GM23338 (cell line): Measurements from ENCODE around the gene PPP2R3B. TPM values are rescaled to one million over a fixed set of nuclear protein-coding genes. Genes with fewer than 3 reads are reported as not detected.

Experiments
- ATAC-seq: fragments of 200-7000 bp; cut with Tn5 transposase; 3 replicates; pipeline ENCODE4 v1.9.1; 2020
- DNase-seq: peaks from one replicate; pipeline ENCODE4 v3.0.0-alpha.2; 2015; ENCODE audit warnings: low spot score
- H2AFZ ChIP-seq: fragments of 200-600 bp; sonication (generic); 2 replicates; pipeline ENCODE4 v1.8.0; 2016; ENCODE audit warnings: antibody characterized with exemption, mild to moderate bottlenecking, moderate library complexity
- H3F3A ChIP-seq: fragments of 200-600 bp; sonication (generic); replicated peaks from 2 replicates; pipeline ENCODE4 v1.8.0; 2017; ENCODE audit warnings: antibody characterized with exemption, mixed run types, low read depth
- H3K27ac ChIP-seq: fragments of 200-600 bp; sonication (generic); 2 replicates; pipeline ENCODE4 v1.6.1; 2016; ENCODE audit warnings: low read depth
- H3K27me3 ChIP-seq: fragments of 200-600 bp; sonication (generic); 2 replicates; pipeline ENCODE4 v1.8.0; 2016; ENCODE audit warnings: mild to moderate bottlenecking, mixed run types, moderate library complexity; ENCODE audit not compliant: insufficient read depth
- H3K36me3 ChIP-seq: fragments of 200-600 bp; sonication (generic); 2 replicates; pipeline ENCODE4 v1.8.0; 2016; ENCODE audit warnings: mild to moderate bottlenecking; ENCODE audit not compliant: insufficient read depth
- H3K4me1 ChIP-seq: fragments of 200-600 bp; sonication (generic); 2 replicates; pipeline ENCODE4 v1.8.0; 2016; ENCODE audit warnings: mild to moderate bottlenecking, moderate library complexity; ENCODE audit not compliant: insufficient read depth
- H3K4me2 ChIP-seq: fragments of 200-600 bp; sonication (generic); 2 replicates; pipeline ENCODE4 v1.7.1; 2017; ENCODE audit warnings: mixed run types
- H3K4me3 ChIP-seq: fragments of 200-600 bp; sonication (generic); 2 replicates; pipeline ENCODE4 v1.6.1; 2016; ENCODE audit warnings: mixed run types
- H3K79me2 ChIP-seq: fragments of 200-600 bp; sonication (generic); replicated peaks from 2 replicates; pipeline ENCODE4 v1.8.0; 2017; ENCODE audit warnings: mild to moderate bottlenecking; ENCODE audit not compliant: insufficient read depth
- H3K9me2 ChIP-seq: fragments of 200-600 bp; sonication (generic); 2 replicates; pipeline ENCODE4 v1.8.0; 2017; ENCODE audit not compliant: insufficient read depth
- H4K20me1 ChIP-seq: fragments of 200-600 bp; sonication (generic); replicated peaks from 2 replicates; pipeline ENCODE4 v1.8.0; 2017; ENCODE audit warnings: mild to moderate bottlenecking; ENCODE audit not compliant: insufficient read depth
- H3K27ac Mint-ChIP-seq: 2 replicates; pipeline ENCODE4 v1.8.0; 2020; ENCODE audit warnings: inconsistent platforms, mild to moderate bottlenecking, moderate library complexity, mixed read lengths
- H3K27me3 Mint-ChIP-seq: 3 replicates; pipeline ENCODE4 v1.8.0; 2022; ENCODE audit warnings: low read depth, mild to moderate bottlenecking, moderate library complexity, mixed read lengths, inconsistent platforms; ENCODE audit not compliant: insufficient read depth, poor library complexity
- H3K36me3 Mint-ChIP-seq: 3 replicates; pipeline ENCODE4 v1.8.0; 2021; ENCODE audit warnings: low read depth, mild to moderate bottlenecking, inconsistent platforms, moderate library complexity, mixed read lengths
- H3K4me1 Mint-ChIP-seq: 3 replicates; pipeline ENCODE4 v1.8.0; 2020; ENCODE audit warnings: mild to moderate bottlenecking, inconsistent platforms, mixed read lengths
- H3K4me3 Mint-ChIP-seq: 3 replicates; pipeline ENCODE4 v1.8.0; 2021; ENCODE audit warnings: moderate library complexity, mild to moderate bottlenecking, inconsistent platforms, mixed read lengths
- H3K9me3 Mint-ChIP-seq: 3 replicates; pipeline ENCODE4 v1.8.0; 2020; ENCODE audit warnings: moderate library complexity, mild to moderate bottlenecking, inconsistent platforms, mixed read lengths
- CREB1 ChIP-seq: fragments of 250-450 bp; sonication (Bioruptor Pico); IDR thresholded peaks from 2 replicates; pipeline ENCODE4 v1.5.0; 2020; ENCODE audit warnings: low read depth, mild to moderate bottlenecking, moderate library complexity
- ETS1 ChIP-seq: IDR thresholded peaks from 2 replicates; pipeline ENCODE4 v1.6.1; 2016; ENCODE audit warnings: antibody characterized with exemption
- EZH2 ChIP-seq: fragments of 200-600 bp; sonication (generic); IDR thresholded peaks from one replicate; pipeline ENCODE4 v1.8.0; 2017; ENCODE audit warnings: antibody characterized with exemption, mild to moderate bottlenecking, low read depth; ENCODE audit not compliant: unreplicated experiment
- EZH2phosphoT487 ChIP-seq: fragments of 200-600 bp; sonication (generic); IDR thresholded peaks from one replicate; pipeline ENCODE4 v1.8.1; 2018; ENCODE audit warnings: antibody characterized with exemption; ENCODE audit not compliant: unreplicated experiment
- JUNB ChIP-seq: IDR thresholded peaks from one replicate; pipeline ENCODE4 v1.6.1; 2016; ENCODE audit warnings: antibody characterized with exemption; ENCODE audit not compliant: unreplicated experiment
- NANOG ChIP-seq: IDR thresholded peaks from 2 replicates; pipeline ENCODE4 v1.6.1; 2016; ENCODE audit warnings: antibody characterized with exemption, borderline replicate concordance
- POLR2AphosphoS5 ChIP-seq: IDR thresholded peaks from 2 replicates; pipeline ENCODE4 v1.6.1; 2016; ENCODE audit warnings: antibody characterized with exemption, low read depth
- STAT1 ChIP-seq: IDR thresholded peaks from one replicate; pipeline ENCODE4 v1.6.1; 2016; ENCODE audit warnings: antibody characterized with exemption; ENCODE audit not compliant: unreplicated experiment
- ZNF114 ChIP-seq: fragments of 250-450 bp; sonication (Bioruptor Pico); IDR thresholded peaks from 2 replicates; pipeline ENCODE4 v1.5.0; 2020; ENCODE audit warnings: mild to moderate bottlenecking, moderate library complexity
- ZNF331 ChIP-seq: fragments of 250-450 bp; sonication (Bioruptor Pico); IDR thresholded peaks from 2 replicates; pipeline ENCODE4 v1.5.0; 2020; ENCODE audit warnings: low read depth, mild to moderate bottlenecking, moderate library complexity
- polyA plus RNA-seq: library from polyadenylated mRNA; unstranded; fragments of >200 nt; fragmentation: Nextera tagmentation; extraction: Ambion mirVana; gene quantifications from 2 replicates; pipeline ENCODE4 v1.2.1, GENCODE V29; 2016
- total RNA-seq: library from RNA; depleted of rRNA; stranded (reverse); fragments of >200 nt; shearing (Covaris generic); gene quantifications from 2 replicates; pipeline ENCODE4 v1.2.3, GENCODE V29; 2014
- TF ChIP-seq, protein P1 (sequence below), 2 experiments: fragments of 200-600 bp in 1 of 2; sonication (generic) in 1 of 2; conservative IDR thresholded peaks; 2 replicates each; pipeline versions ENCODE4 v1.5.1 to v1.6.1; 2016 to 2017; ENCODE audit warnings: antibody characterized with exemption in 2 of 2, low read depth in 2 of 2, mild to moderate bottlenecking in 2 of 2, moderate library complexity in 1 of 2
- TF ChIP-seq, protein P2 (sequence below): IDR thresholded peaks from one replicate; pipeline ENCODE4 v1.6.1; 2018; ENCODE audit warnings: antibody characterized with exemption; ENCODE audit not compliant: unreplicated experiment

PPP2R3B gene
- total and polyA plus RNA-seq, 2 experiments from 2014 or later: 50.1 to 104 TPM

GRCh38 chrX:370244-370962 lies 16.3 kb downstream of the PPP2R3B start:
- H3F3A ChIP-seq: 0 out of 2 replicates have a peak, but pooled peaks cover 13% of the 10 kb centered on the region
- Mint-ChIP-seq H3K27me3 (peaks cover 28% of the 10 kb centered on the region), H3K9me3 (no peaks in the 10 kb centered on the region; the same call in 2 of the 3 replicates), H3K4me1 (peaks cover 38% of the 10 kb centered on the region), H3K27ac (peak overlapping the region; percentile 56; the same call in 1 of the 2 replicates), H3K4me3 (no peak overlapping the region), H3K36me3 (peaks cover 7% of the 10 kb centered on the region)
- DNase-seq (peak; percentile 47), ATAC-seq (no peak)
- no peak for TF ChIP-seq ZNF114 (CRISPR knock-in tag)
- TF ChIP-seq NANOG: no peak
- TF ChIP-seq, protein P1, sequence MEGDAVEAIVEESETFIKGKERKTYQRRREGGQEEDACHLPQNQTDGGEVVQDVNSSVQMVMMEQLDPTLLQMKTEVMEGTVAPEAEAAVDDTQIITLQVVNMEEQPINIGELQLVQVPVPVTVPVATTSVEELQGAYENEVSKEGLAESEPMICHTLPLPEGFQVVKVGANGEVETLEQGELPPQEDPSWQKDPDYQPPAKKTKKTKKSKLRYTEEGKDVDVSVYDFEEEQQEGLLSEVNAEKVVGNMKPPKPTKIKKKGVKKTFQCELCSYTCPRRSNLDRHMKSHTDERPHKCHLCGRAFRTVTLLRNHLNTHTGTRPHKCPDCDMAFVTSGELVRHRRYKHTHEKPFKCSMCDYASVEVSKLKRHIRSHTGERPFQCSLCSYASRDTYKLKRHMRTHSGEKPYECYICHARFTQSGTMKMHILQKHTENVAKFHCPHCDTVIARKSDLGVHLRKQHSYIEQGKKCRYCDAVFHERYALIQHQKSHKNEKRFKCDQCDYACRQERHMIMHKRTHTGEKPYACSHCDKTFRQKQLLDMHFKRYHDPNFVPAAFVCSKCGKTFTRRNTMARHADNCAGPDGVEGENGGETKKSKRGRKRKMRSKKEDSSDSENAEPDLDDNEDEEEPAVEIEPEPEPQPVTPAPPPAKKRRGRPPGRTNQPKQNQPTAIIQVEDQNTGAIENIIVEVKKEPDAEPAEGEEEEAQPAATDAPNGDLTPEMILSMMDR (conservative IDR thresholded peaks at IDR 0.05; ENCODE audit: low read depth in 2 of 2): peak in 1 of 2 experiments; percentile 5; a peak in 1 of 4 replicates
- peaks cover 60% of the 10 kb centered on the region for H3K79me2 ChIP-seq
- no peak overlapping the region for H3K4me2 ChIP-seq
- H3K27me3 ChIP-seq: peaks cover 22% of the 10 kb centered on the region
- H3K4me1 ChIP-seq: peaks cover 23% of the 10 kb centered on the region
- H2AFZ ChIP-seq: no peak overlapping the region
- H3K9me2 ChIP-seq: no peaks in the 10 kb centered on the region
- H3K4me3 ChIP-seq: no peak overlapping the region
- H3K27ac ChIP-seq: no peak overlapping the region
- H3K36me3 ChIP-seq: no peaks in the 10 kb centered on the region
- H4K20me1 ChIP-seq: peaks cover 25% of the 10 kb centered on the region

GRCh38 chrX:369563-370101 lies 17.1 kb downstream of the PPP2R3B start:
- peaks cover 31% of the 10 kb centered on the region for H3K4me1 Mint-ChIP-seq
- DNase-seq (no peak), ATAC-seq (no peak)
- no peak overlapping the region for H2AFZ ChIP-seq
- H3K9me3 Mint-ChIP-seq: no peaks in the 10 kb centered on the region; the same call in 2 of the 3 replicates
- peaks cover 22% of the 10 kb centered on the region for H4K20me1 ChIP-seq
- H3K9me2 ChIP-seq: no peaks in the 10 kb centered on the region
- peak overlapping the region; percentile 90 for H3K27ac Mint-ChIP-seq
- H3K27me3 Mint-ChIP-seq: peaks cover 22% of the 10 kb centered on the region
- no peaks in the 10 kb centered on the region for H3K36me3 ChIP-seq
- H3K4me1 ChIP-seq: peaks cover 18% of the 10 kb centered on the region
- peaks cover 16% of the 10 kb centered on the region for H3K27me3 ChIP-seq
- peaks cover 59% of the 10 kb centered on the region for H3K79me2 ChIP-seq
- H3K36me3 Mint-ChIP-seq: peaks cover 7% of the 10 kb centered on the region
- H3K4me2 ChIP-seq: 0 out of 2 replicates have a peak overlapping the region, but pooled peaks have one; percentile 21
- H3K27ac ChIP-seq: peak overlapping the region; percentile 89
- H3K4me3 Mint-ChIP-seq: no peak overlapping the region
- no peak overlapping the region for H3K4me3 ChIP-seq
- 0 out of 2 replicates have a peak, but pooled peaks cover 8% of the 10 kb centered on the region for H3F3A ChIP-seq
- TF ChIP-seq ZNF331 (no peak), EZH2phosphoT487 (no peak), POLR2AphosphoS5 (no peak), STAT1 (no peak), ETS1 (no peak), EZH2 (no peak), NANOG (no peak), ZNF114 (CRISPR knock-in tag) (no peak), CREB1 (CRISPR knock-in tag) (no peak), JUNB (no peak)
- TF ChIP-seq, protein P1 (conservative IDR thresholded peaks at IDR 0.05; ENCODE audit: low read depth in 2 of 2): no peak
- TF ChIP-seq, protein P2, sequence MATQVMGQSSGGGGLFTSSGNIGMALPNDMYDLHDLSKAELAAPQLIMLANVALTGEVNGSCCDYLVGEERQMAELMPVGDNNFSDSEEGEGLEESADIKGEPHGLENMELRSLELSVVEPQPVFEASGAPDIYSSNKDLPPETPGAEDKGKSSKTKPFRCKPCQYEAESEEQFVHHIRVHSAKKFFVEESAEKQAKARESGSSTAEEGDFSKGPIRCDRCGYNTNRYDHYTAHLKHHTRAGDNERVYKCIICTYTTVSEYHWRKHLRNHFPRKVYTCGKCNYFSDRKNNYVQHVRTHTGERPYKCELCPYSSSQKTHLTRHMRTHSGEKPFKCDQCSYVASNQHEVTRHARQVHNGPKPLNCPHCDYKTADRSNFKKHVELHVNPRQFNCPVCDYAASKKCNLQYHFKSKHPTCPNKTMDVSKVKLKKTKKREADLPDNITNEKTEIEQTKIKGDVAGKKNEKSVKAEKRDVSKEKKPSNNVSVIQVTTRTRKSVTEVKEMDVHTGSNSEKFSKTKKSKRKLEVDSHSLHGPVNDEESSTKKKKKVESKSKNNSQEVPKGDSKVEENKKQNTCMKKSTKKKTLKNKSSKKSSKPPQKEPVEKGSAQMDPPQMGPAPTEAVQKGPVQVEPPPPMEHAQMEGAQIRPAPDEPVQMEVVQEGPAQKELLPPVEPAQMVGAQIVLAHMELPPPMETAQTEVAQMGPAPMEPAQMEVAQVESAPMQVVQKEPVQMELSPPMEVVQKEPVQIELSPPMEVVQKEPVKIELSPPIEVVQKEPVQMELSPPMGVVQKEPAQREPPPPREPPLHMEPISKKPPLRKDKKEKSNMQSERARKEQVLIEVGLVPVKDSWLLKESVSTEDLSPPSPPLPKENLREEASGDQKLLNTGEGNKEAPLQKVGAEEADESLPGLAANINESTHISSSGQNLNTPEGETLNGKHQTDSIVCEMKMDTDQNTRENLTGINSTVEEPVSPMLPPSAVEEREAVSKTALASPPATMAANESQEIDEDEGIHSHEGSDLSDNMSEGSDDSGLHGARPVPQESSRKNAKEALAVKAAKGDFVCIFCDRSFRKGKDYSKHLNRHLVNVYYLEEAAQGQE: no peak
